Measurements from ENCODE around the gene TUBD1.
"Not testable (repeated sequence)": the region's sequence is repeated elsewhere in the genome, so short reads cannot be mapped to it uniquely, and the experiment has no call there.

Gene TUBD1

GRCh38 chr17:59892924-59893675, at the start of gene TUBD1, which contains the start of gene RPS6KB1:
TUBD1 (minus strand) TSS chr17:59892943; CDS start chr17:59891002, 1,941 bp downstream.
RPS6KB1 (plus strand) TSS chr17:59893121; CDS start chr17:59893185, 64 bp downstream.
- TF ChIP-seq CTCF (IDR thresholded peaks at IDR 0.05; ENCODE audit: control insufficient read depth, insufficient read depth, low read depth, low read length, missing control alignments), result no peak
- peak within 1 kb of the TSS; percentile 99 for H3K4me3 ChIP-seq (ENCODE audit: control insufficient read depth, low read depth, low read length)
- peak; percentile 98 for DNase-seq (ENCODE audit: low read depth)

GRCh38 chr17:59941131-59941530, 48.4 kb upstream of the TUBD1 start:
- no peak for TF ChIP-seq CTCF (IDR thresholded peaks at IDR 0.05; ENCODE audit: control insufficient read depth, insufficient read depth, low read depth, low read length, missing control alignments)
- H3K4me3 ChIP-seq (ENCODE audit: control insufficient read depth, low read depth, low read length), result no peak overlapping the region
- no peak for DNase-seq (ENCODE audit: low read depth)

GRCh38 chr17:59940697-59941096, 48.0 kb upstream of the TUBD1 start:
- not testable (repeated sequence) for DNase-seq (ENCODE audit: low read depth); H3K4me3 ChIP-seq (ENCODE audit: control insufficient read depth, low read depth, low read length)

- H3K4me3 ChIP-seq (ENCODE audit: control insufficient read depth, low read depth, low read length); DNase-seq (ENCODE audit: low read depth): not testable (repeated sequence)
Observed at GRCh38 chr17:59933317-59933716, 40.6 kb upstream of the TUBD1 start.

GRCh38 chr17:59930768-59931167, 38.0 kb upstream of the TUBD1 start:
- not testable (repeated sequence) for H3K4me3 ChIP-seq (ENCODE audit: control insufficient read depth, low read depth, low read length)
- DNase-seq (ENCODE audit: low read depth), result peak; percentile 29

- not testable (repeated sequence) for H3K4me3 ChIP-seq (ENCODE audit: control insufficient read depth, low read depth, low read length); DNase-seq (ENCODE audit: low read depth)
Observed at GRCh38 chr17:59930121-59930520, 37.4 kb upstream of the TUBD1 start.

- not testable (repeated sequence) for DNase-seq (ENCODE audit: low read depth); H3K4me3 ChIP-seq (ENCODE audit: control insufficient read depth, low read depth, low read length)
Observed at GRCh38 chr17:59920637-59921036, 27.9 kb upstream of the TUBD1 start.

GRCh38 chr17:59916446-59916845, 23.7 kb upstream of the TUBD1 start:
- H3K4me3 ChIP-seq (ENCODE audit: control insufficient read depth, low read depth, low read length), result no peak overlapping the region
- no peak for DNase-seq (ENCODE audit: low read depth)
- no peak for TF ChIP-seq CTCF (IDR thresholded peaks at IDR 0.05; ENCODE audit: control insufficient read depth, insufficient read depth, low read depth, low read length, missing control alignments)

- no peak for DNase-seq (ENCODE audit: low read depth)
- no peak overlapping the region for H3K4me3 ChIP-seq (ENCODE audit: control insufficient read depth, low read depth, low read length)
- TF ChIP-seq CTCF (IDR thresholded peaks at IDR 0.05; ENCODE audit: control insufficient read depth, insufficient read depth, low read depth, low read length, missing control alignments), result peak; percentile 50
Observed at GRCh38 chr17:59914274-59914854, 21.6 kb upstream of the TUBD1 start.

Data from AG09309 (cell line).